ENCODE data around the gene CAMK2G. TPM values are rescaled to one million over a fixed set of nuclear protein-coding genes. Genes with fewer than 3 reads are reported as not detected.
A peak's percentile ranks its signal among the peaks of the same experiment; 100 is the strongest.

CAMK2G gene
- total RNA-seq, 1 donor from 2014 or later = 31.7 TPM

DNA sequence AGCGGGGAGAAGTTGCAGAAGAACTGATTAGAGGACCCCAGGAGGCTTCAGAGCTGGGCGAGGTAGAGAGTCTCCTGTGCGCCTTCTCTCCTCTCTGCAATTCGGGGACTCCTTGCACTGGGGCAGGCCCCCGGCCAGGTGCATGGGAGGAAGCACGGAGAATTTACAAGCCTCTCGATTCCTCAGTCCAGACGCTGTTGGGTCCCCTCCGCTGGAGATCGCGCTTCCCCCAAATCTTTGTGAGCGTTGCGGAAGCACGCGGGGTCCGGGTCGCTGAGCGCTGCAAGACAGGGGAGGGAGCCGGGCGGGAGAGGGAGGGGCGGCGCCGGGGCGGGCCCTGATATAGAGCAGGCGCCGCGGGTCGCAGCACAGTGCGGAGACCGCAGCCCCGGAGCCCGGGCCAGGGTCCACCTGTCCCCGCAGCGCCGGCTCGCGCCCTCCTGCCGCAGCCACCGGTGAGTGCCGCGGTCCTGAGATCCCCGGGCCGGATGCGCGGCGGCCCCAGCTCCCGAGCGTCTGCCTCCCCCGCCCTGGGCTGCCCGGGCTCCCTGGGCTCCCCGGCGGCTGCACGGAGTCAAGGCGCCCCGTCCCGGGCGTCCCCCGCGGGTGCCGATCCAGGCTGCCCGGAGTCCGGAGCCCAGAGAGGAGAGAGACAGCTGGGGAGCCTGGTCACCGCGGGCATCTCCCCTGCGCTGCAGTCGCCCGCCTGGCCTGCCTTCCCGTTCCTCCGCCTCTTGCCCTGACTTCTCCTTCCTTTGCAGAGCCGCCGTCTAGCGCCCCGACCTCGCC, 36.6 kb upstream of the CAMK2G start, which contains the start of gene PLAU:
Gene PLAU, plus strand, starts transcription at position 369 of the 789 bp plus-strand sequence. CDS start 424 bp downstream, outside the sequence.
- peak; percentile 89 for DNase-seq (ENCODE audit: low spot score)
- peaks cover 26% of the 10 kb centered on the region for H3K36me3 Mint-ChIP-seq (ENCODE audit: low read depth)
- H3K4me1 Mint-ChIP-seq (ENCODE audit: low read depth) = peaks cover 94% of the 10 kb centered on the region
- H3K27ac Mint-ChIP-seq (ENCODE audit: unreplicated experiment) = peak within 1 kb of the TSS; percentile 77
- H3K4me3 Mint-ChIP-seq (ENCODE audit: unreplicated experiment) = peak within 1 kb of the TSS; percentile 96
- H3K27me3 Mint-ChIP-seq (ENCODE audit: low read depth) = no peaks in the 10 kb centered on the region
- TF ChIP-seq, protein P1, sequence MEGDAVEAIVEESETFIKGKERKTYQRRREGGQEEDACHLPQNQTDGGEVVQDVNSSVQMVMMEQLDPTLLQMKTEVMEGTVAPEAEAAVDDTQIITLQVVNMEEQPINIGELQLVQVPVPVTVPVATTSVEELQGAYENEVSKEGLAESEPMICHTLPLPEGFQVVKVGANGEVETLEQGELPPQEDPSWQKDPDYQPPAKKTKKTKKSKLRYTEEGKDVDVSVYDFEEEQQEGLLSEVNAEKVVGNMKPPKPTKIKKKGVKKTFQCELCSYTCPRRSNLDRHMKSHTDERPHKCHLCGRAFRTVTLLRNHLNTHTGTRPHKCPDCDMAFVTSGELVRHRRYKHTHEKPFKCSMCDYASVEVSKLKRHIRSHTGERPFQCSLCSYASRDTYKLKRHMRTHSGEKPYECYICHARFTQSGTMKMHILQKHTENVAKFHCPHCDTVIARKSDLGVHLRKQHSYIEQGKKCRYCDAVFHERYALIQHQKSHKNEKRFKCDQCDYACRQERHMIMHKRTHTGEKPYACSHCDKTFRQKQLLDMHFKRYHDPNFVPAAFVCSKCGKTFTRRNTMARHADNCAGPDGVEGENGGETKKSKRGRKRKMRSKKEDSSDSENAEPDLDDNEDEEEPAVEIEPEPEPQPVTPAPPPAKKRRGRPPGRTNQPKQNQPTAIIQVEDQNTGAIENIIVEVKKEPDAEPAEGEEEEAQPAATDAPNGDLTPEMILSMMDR (IDR thresholded peaks at IDR 0.05) = peak; percentile 27
- H3K9me3 Mint-ChIP-seq (ENCODE audit: low read depth) = no peaks in the 10 kb centered on the region

DNA sequence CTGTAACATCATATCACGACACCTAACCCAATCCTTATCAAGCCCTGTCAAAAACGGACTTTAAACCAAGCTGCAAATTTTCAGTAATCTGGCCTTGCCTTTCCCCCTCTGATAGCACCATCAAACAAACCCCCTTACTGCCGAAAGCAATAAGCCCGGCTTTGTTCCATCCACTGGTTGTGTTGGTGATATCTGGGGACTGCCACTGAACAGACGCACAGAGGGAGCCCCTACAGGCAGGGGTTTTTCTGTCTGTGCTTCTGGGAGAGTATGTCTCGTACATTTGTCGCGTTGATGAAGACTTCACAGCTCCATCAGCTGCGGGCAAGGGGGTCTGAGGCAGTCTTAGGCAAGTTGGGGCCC, 36.0 kb upstream of the CAMK2G start:
- TF ChIP-seq, protein P1 (IDR thresholded peaks at IDR 0.05) = peak; percentile 28

DNA sequence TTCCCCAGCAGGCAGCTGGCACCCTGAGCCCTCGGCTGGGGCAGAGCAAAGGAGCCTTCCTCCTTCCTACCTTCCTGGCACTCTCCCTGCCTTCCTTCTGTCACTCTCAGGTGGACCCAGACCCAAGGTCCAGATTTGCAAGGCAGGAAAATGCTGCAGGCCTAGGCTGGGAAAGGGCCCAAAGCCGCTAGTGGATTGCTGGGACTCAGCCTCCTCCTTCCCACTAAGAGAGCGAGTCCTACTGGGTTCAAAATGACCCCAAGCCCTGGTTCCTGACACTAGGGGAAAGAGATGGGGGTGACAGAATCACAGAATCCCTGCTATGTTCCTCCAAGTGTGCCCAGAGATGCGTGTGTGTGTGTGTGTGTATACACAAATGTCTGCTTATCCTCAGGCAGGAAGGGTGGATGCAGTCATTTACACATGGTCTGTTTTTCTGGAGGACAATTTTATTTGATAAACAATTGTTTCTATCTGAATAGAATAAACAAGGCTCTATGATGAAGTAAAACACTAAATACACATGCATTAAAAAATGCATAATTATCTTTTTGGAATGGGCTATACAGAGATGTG, 35.3 kb upstream of the CAMK2G start:
- TF ChIP-seq, protein P1 (IDR thresholded peaks at IDR 0.05) = no peak
- peaks cover 89% of the 10 kb centered on the region for H3K4me1 Mint-ChIP-seq (ENCODE audit: low read depth)
- no peaks in the 10 kb centered on the region for H3K9me3 Mint-ChIP-seq (ENCODE audit: low read depth)
- H3K27ac Mint-ChIP-seq (ENCODE audit: unreplicated experiment) = peak overlapping the region; percentile 98
- no peaks in the 10 kb centered on the region for H3K27me3 Mint-ChIP-seq (ENCODE audit: low read depth)
- H3K4me3 Mint-ChIP-seq (ENCODE audit: unreplicated experiment) = peak overlapping the region; percentile 76
- H3K36me3 Mint-ChIP-seq (ENCODE audit: low read depth) = peaks cover 14% of the 10 kb centered on the region
- DNase-seq (ENCODE audit: low spot score) = no peak

More for the DNA sequence above, 36.0 kb upstream of the CAMK2G start:
- H3K27me3 Mint-ChIP-seq (ENCODE audit: low read depth) = no peaks in the 10 kb centered on the region
- H3K9me3 Mint-ChIP-seq (ENCODE audit: low read depth) = no peaks in the 10 kb centered on the region
- DNase-seq (ENCODE audit: low spot score) = no peak
- peak overlapping the region; percentile 76 for H3K4me3 Mint-ChIP-seq (ENCODE audit: unreplicated experiment)
- peaks cover 22% of the 10 kb centered on the region for H3K36me3 Mint-ChIP-seq (ENCODE audit: low read depth)
- peak overlapping the region; percentile 64 for H3K27ac Mint-ChIP-seq (ENCODE audit: unreplicated experiment)
- H3K4me1 Mint-ChIP-seq (ENCODE audit: low read depth) = peaks cover 94% of the 10 kb centered on the region

DNA sequence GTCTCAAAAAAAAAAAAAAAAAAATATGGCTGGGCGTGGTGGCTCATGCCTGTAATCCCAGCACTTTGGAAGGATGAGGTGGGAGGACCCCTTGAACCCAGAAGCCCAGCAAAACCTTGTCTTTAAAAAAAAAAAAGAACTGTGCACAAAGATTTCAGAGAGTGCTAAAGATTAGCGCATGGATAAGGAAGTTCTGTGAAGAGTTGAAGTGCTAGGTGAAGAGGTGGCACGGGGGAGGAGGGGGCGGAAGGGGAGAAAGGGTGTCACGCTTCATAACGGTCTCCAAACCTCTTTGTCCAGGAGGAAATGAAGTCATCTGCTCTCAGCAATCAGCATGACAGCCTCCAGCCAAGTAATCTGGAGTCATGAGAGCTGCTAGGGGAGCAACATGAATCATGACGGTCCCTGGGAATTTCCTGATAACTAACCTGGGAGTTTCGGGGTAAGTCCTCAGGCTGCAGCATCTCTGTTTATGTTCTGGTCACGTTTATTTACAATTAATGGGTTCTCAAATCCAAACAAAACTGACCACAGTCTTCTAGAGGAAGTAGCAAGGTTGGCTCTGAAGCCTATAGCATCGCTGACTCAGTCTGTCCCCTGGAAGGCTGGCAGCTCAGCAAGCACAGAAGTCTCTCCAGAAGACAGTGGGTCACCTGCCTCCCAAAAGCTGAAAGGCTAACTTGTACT, 34.6 kb upstream of the CAMK2G start:
- peak overlapping the region; percentile 12 for H3K4me3 Mint-ChIP-seq (ENCODE audit: unreplicated experiment)
- DNase-seq (ENCODE audit: low spot score) = no peak
- no peaks in the 10 kb centered on the region for H3K9me3 Mint-ChIP-seq (ENCODE audit: low read depth)
- H3K4me1 Mint-ChIP-seq (ENCODE audit: low read depth) = peaks cover 82% of the 10 kb centered on the region
- H3K36me3 Mint-ChIP-seq (ENCODE audit: low read depth) = peaks cover 12% of the 10 kb centered on the region
- peak overlapping the region; percentile 98 for H3K27ac Mint-ChIP-seq (ENCODE audit: unreplicated experiment)
- H3K27me3 Mint-ChIP-seq (ENCODE audit: low read depth) = no peaks in the 10 kb centered on the region
- TF ChIP-seq, protein P1 (IDR thresholded peaks at IDR 0.05) = no peak

DNA sequence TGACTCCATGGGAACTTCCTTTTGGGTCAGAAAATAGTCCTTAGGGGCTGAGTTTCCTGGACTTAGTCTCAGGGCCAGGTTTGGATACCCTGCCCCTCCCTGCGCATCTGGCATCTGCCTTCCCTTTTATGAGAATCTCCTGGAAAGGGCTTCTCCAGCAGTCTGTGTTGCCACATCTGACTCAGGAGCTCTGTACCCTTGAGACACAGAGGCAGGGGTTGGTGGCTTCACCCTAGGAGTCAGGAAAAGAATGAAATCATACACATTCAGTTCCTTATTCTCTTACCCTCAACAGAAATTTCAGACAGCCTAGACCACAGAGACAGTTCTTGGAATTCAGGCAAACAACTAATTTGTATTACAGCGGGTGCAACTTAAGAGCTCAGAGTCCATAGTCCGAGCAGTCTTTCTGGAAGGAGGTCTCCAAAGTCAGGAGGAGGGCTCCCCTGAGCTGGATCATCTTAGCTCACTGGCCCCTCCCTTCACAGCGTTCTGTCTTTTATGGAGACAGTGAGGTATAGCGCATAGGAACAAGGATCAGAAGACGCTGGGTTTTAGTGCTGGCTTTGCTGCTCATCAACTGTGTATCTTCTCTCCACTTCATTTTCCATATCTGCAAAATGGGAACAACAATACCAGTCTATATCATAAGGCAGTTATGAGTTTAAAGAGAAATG, 33.6 kb upstream of the CAMK2G start:
- H3K4me3 Mint-ChIP-seq (ENCODE audit: unreplicated experiment) = no peak overlapping the region
- no peaks in the 10 kb centered on the region for H3K27me3 Mint-ChIP-seq (ENCODE audit: low read depth)
- H3K9me3 Mint-ChIP-seq (ENCODE audit: low read depth) = no peaks in the 10 kb centered on the region
- H3K4me1 Mint-ChIP-seq (ENCODE audit: low read depth) = peaks cover 72% of the 10 kb centered on the region
- H3K36me3 Mint-ChIP-seq (ENCODE audit: low read depth) = peaks cover 7% of the 10 kb centered on the region
- TF ChIP-seq, protein P1 (IDR thresholded peaks at IDR 0.05) = no peak
- no peak for DNase-seq (ENCODE audit: low spot score)
- H3K27ac Mint-ChIP-seq (ENCODE audit: unreplicated experiment) = peak overlapping the region; percentile 98
